Stomach (tissue), 4 donors: ENCODE measurements around the gene GABRG3.

ENCODE experiments used
- CTCF ChIP-seq, 7 experiments: fragments of 450-650 bp in 4 of 7; fragments of 200-600 bp in 3 of 7; sonication (generic) in 3 of 7; IDR thresholded peaks; one replicate each; pipeline ENCODE4 v1.5.1; 2016 to 2019; ENCODE audit warnings: antibody characterized with exemption in 7 of 7, control low read depth in 2 of 7, mild to moderate bottlenecking in 1 of 7
- EP300 ChIP-seq: sonication (generic); formaldehyde crosslinking; IDR thresholded peaks from one replicate; pipeline ENCODE4 v1.6.1; 2017; ENCODE audit warnings: antibody characterized with exemption
- POLR2A ChIP-seq, 4 donors: fragments of 450-650 bp; IDR thresholded peaks; one replicate each; pipeline ENCODE4 v1.6.1; 2016; ENCODE audit warnings: antibody characterized with exemption in 4 of 4, control low read depth in 2 of 4, mild to moderate bottlenecking in 1 of 4, moderate library complexity in 1 of 4
- POLR2AphosphoS5 ChIP-seq, 3 donors: sonication (generic); formaldehyde crosslinking; IDR thresholded peaks; one replicate each; pipeline ENCODE4 v1.6.1; 2016; ENCODE audit warnings: antibody characterized with exemption in 3 of 3

GRCh38 chr15:27383726-27384125, 412.7 kb downstream of the GABRG3 start:
- TF ChIP-seq POLR2A (IDR thresholded peaks at IDR 0.05) (no peak), CTCF (IDR thresholded peaks at IDR 0.05) (no peak), POLR2AphosphoS5 (IDR thresholded peaks at IDR 0.05) (no peak), EP300 (no peak)
